ENCODE measurements around the gene PALMD.
A peak's percentile ranks its signal among the peaks of the same experiment; 100 is the strongest.

PALMD gene

GRCh38 chr1:99731384-99731783 is 85.5 kb downstream of the PALMD start:
- H3K4me3 ChIP-seq (ENCODE audit: low read depth, low read length) = no peak overlapping the region
- peak; percentile 6 for DNase-seq (ENCODE audit: low read depth)
- no peak for TF ChIP-seq CTCF (IDR thresholded peaks at IDR 0.05; ENCODE audit: insufficient read depth, low read depth, low read length, missing control alignments)

DNA sequence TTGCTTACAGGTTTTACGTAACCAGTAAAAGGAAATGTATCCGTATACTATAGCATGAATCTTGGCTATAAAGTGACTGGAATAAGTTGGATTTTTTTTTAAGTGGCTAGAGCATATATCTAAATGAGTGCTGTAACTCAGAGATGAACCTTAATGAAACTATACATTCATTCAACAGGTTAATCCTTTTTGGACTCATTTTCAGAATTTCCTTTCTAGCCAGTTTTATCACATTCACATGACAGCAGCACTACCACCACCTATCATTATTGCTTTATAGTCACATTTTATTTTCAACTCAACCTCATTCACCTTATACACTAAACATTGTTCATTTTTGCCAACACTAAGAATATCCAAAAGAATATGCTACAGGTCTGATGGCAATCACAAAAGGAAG is 89.9 kb downstream of the PALMD start:
- no peak for DNase-seq (ENCODE audit: low read depth)
- no peak overlapping the region for H3K4me3 ChIP-seq (ENCODE audit: low read depth, low read length)
- no peak for TF ChIP-seq CTCF (IDR thresholded peaks at IDR 0.05; ENCODE audit: insufficient read depth, low read depth, low read length, missing control alignments)

DNA sequence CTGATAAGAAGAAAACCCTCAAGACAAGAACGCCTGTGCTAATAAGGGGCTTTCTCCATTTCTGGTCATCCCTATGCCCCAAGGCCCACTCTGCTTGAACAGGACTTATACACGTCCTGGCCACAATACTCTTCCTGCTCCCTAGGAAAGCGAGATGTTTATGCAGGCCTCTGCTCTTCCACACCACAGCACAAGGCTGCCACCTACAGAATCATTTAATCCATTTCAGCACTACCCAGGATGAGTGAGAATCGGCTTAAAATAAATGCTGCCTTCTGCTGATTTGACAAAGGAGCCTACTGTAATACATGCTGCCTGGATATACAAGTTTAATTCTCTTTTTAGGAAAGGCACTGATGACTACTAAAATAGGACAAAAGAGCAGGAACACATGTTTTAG is 91.1 kb downstream of the PALMD start:
- no peak for TF ChIP-seq CTCF (IDR thresholded peaks at IDR 0.05; ENCODE audit: insufficient read depth, low read depth, low read length, missing control alignments)
- DNase-seq (ENCODE audit: low read depth) = peak; percentile 24
- no peak overlapping the region for H3K4me3 ChIP-seq (ENCODE audit: low read depth, low read length)

- H3K4me3 ChIP-seq (ENCODE audit: low read depth, low read length) = no peak overlapping the region
- no peak for DNase-seq (ENCODE audit: low read depth)
- no peak for TF ChIP-seq CTCF (IDR thresholded peaks at IDR 0.05; ENCODE audit: insufficient read depth, low read depth, low read length, missing control alignments)
Observed at GRCh38 chr1:99738858-99739465, 93.0 kb downstream of the PALMD start.

GRCh38 chr1:99740141-99740540 is 94.2 kb downstream of the PALMD start:
- H3K4me3 ChIP-seq (ENCODE audit: low read depth, low read length) = no peak overlapping the region
- no peak for DNase-seq (ENCODE audit: low read depth)
- TF ChIP-seq CTCF (IDR thresholded peaks at IDR 0.05; ENCODE audit: insufficient read depth, low read depth, low read length, missing control alignments) = no peak
